ENCODE data around the gene PICK1.
A peak's percentile ranks its signal among the peaks of the same experiment; 100 is the strongest.

The PICK1 gene

DNA sequence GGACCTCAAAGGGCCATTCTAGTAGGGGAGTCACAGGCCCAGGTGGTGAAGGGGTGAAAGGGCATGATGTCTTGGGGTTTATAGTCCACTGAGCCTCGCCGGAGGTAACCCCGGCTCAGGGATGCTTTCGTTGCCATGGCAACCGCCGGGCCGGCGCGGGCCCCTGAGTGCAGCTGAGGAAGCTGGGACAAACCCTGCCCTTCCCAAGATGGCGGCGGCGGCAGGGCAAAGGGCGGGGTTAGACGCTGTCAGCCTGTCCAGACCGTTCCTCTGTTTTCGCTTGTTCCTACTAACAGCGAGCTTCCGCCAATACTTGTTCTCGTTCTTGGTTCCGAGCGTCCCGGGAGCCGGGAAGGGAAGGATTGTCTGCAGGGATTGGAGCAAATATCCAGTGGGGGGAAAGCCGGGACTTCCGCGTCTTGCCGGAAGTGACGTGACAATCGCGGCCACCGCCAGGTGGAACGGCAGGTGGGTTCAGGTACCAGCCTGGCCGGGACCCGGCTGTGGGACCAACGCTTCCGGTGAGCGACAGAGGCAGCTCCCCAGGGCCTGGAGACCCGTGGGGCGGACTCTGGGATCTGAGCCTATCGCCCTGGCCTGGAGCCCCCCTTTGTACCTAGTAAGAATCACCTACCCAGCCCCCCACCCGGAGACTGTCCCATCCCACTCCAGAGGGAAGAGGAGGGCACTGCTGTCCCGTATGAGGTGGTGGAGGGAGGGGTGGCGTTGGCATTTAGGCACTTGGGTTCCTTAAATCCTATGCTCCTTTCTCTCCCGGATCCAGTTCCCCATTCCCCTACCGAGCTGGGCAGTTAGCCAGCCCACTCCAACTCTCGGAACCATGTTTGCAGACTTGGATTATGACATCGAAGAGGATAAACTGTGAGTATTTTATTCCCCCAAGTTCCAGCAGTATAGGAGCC is at the start of gene PICK1:
Gene PICK1, plus strand, starts transcription at position 436 of the 923 bp plus-strand sequence. Its CDS starts 406 bp downstream, at position 842.
- Mint-ChIP-seq H3K36me3 (ENCODE audit: low read depth) (peaks cover 19% of the 10 kb centered on the region), H3K9me3 (no peaks in the 10 kb centered on the region), H3K4me1 (ENCODE audit: low read depth) (peaks cover 18% of the 10 kb centered on the region), H3K27ac (peak within 1 kb of the TSS; percentile 99), H3K27me3 (no peaks in the 10 kb centered on the region), H3K4me3 (peak within 1 kb of the TSS; percentile 93)
- peak; percentile 90 for DNase-seq

DNA sequence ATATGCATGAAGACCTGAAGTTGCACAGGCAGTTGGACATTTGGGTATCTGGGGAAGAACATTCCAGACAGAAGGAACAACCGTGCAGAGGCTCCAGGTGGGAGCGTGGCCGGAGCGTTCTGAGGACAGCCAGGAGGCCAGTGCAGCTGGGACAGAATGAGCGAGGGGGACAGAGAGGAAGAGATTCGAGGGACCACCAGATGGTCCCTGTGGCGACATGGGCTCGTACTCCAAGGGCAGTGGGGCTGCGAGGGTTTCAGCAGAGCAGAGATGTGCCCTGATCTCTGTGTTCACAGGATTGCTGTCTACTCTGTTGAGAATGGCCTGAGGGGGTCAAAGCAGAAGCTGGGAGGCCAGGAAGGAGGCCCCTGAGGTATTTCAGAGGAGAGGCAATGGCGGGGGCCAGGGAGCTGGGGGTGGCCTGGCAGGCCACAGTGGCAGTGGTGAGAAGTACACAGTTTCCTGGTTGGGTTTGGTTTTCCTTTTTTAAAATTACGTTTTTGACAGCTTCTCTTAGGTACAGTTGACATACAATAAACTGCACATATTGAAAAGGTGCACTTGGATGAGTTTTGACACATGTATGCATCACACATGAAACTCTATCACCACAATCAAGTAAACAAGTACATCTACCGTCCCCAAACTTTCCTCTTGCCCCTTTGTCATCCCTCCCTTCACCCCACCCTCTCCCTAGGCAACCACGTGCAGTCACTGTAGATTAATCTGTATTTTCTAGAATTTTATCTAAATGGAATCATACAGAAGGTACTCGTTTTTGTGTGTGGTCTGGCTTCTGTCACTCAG is 48.0 kb upstream of the PICK1 start:
- Mint-ChIP-seq H3K27me3 (no peaks in the 10 kb centered on the region), H3K27ac (peak overlapping the region; percentile 17), H3K36me3 (ENCODE audit: low read depth) (no peaks in the 10 kb centered on the region), H3K4me1 (ENCODE audit: low read depth) (peaks cover 4% of the 10 kb centered on the region), H3K9me3 (no peaks in the 10 kb centered on the region), H3K4me3 (no peak overlapping the region)
- DNase-seq = no peak

DNA sequence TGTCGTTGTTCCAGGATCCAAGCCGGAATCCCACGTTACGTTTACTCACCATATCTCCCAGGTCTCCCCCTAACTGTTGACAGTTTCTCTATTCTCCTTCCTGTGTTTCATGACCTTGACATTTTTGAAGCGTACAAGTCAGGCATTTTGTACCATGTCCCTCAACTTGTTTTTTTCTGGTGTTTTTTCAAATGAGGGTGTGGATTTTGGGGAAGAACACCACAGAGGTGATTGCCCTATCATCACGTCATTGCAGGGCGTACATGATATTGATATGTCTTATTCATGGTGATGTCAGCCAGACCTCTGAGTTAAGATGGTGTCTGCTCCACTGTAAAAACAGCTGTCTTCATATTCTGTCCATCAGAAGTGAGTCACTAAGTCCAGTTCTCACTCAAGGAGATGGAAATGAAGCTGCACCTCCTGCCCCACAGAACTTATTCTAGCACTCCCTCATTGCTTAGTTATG is 44.6 kb upstream of the PICK1 start:
- no peaks in the 10 kb centered on the region for H3K9me3 Mint-ChIP-seq
- no peak for DNase-seq
- peaks cover 4% of the 10 kb centered on the region for H3K4me1 Mint-ChIP-seq (ENCODE audit: low read depth)
- no peaks in the 10 kb centered on the region for H3K36me3 Mint-ChIP-seq (ENCODE audit: low read depth)
- H3K27ac Mint-ChIP-seq = no peak overlapping the region
- H3K4me3 Mint-ChIP-seq = no peak overlapping the region
- no peaks in the 10 kb centered on the region for H3K27me3 Mint-ChIP-seq

DNA sequence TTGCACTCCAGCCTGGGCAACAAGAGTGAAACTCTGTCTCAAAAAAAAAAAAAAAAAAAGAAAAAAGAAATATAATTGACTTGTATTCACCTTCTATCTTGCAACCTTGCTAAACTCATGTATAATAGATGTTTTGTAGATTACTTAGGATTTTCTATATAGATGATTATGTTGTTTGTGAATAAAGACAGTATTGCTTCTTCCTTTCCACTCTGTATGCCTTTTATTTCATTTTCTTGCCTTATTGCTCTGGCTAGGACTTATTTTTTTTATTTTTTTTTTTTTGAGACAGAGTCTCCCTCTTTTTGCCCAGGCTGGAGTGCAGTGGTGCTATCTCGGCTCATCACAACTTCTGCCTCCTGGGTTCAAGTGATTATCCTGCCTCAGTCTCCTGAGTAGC is 43.1 kb upstream of the PICK1 start:
- Mint-ChIP-seq H3K27ac (no peak overlapping the region), H3K4me1 (ENCODE audit: low read depth) (peaks cover under 1% of the 10 kb centered on the region), H3K27me3 (no peaks in the 10 kb centered on the region), H3K4me3 (no peak overlapping the region), H3K9me3 (no peaks in the 10 kb centered on the region), H3K36me3 (ENCODE audit: low read depth) (no peaks in the 10 kb centered on the region)
- DNase-seq = no peak

DNA sequence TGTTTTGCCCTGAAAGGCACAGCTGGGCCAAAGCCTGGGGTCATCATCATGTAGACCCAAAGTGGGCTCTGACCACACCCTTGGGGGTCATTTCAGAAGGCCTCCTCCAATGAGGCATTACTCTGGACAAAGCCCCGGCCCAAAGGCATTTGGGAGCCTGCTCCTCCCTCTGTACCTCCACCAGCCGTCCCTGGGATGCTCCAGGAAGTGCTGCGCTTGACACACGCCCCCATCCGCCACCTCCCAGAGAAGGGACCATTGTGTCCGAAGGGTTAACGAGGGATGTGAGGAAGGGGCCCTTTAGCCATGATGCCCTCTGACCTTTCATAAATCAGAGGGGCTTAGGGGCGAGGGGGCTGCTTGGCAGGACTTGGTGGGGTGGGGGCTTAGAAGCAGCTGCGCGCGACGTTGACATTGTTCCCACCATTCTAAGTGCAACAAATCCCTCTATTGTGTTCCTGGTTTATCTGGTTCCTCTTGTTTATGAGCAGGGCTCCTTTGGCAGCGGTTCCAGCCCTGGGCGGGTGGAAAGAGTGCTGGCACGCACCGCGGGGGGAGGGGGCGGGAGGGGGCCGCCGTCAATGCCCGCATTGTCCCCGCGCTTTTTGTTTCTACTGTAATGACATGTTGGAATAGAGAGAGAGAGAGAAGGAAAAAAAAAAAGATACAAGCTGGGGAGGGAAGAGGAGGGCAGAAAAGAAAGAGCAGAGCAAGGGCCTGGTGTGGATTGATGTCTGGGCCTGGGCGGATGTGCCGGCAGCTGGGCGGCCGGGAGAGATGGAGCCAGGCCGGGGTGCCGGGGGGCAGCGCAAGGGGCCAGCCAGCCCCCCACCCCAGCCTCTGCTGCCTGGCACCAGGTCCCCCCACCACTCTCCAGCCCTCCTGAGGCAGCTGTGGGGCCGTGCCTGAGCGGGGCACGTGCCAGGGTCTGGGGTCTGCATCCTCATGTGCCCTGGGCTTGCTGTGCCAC is 40.7 kb upstream of the PICK1 start:
- no peaks in the 10 kb centered on the region for H3K27me3 Mint-ChIP-seq
- DNase-seq = no peak
- H3K4me1 Mint-ChIP-seq (ENCODE audit: low read depth) = no peaks in the 10 kb centered on the region
- no peaks in the 10 kb centered on the region for H3K36me3 Mint-ChIP-seq (ENCODE audit: low read depth)
- no peaks in the 10 kb centered on the region for H3K9me3 Mint-ChIP-seq
- H3K27ac Mint-ChIP-seq = no peak overlapping the region
- no peak overlapping the region for H3K4me3 Mint-ChIP-seq

DNA sequence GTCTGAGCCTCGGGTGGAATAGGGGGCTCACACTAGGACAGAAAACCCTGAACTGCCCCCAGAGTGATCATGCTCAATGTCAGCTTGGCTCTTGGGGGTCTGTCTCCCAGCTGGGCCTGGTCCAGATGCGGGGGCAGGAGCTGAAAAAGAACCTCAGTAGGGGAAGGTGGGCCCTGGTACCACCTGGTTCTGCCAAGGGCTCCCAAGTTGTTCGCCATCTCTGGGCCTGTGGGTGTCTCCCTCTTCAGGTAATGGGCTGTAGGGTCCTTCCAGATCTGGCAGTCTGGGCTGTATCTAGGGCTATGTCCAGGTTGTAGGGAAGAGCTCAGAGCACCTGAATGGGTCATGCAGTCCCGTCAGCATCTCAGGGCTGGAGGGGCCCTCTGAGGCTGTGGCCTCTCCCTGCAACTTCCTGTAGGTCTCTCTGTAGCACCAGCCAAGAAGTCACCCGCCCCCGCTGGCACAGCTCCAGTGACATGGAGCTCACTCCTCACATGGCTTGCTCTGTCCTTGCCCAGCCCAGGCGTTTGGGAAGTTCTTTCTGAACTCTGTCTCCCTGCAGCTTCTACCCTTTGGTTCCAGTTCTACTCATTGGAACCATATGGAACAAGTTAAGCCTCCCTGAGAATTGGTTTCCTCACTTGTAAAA is 39.8 kb upstream of the PICK1 start:
- Mint-ChIP-seq H3K4me1 (ENCODE audit: low read depth) (no peaks in the 10 kb centered on the region), H3K9me3 (no peaks in the 10 kb centered on the region), H3K4me3 (no peak overlapping the region), H3K27me3 (no peaks in the 10 kb centered on the region), H3K36me3 (ENCODE audit: low read depth) (no peaks in the 10 kb centered on the region), H3K27ac (no peak overlapping the region)
- DNase-seq = no peak

DNA sequence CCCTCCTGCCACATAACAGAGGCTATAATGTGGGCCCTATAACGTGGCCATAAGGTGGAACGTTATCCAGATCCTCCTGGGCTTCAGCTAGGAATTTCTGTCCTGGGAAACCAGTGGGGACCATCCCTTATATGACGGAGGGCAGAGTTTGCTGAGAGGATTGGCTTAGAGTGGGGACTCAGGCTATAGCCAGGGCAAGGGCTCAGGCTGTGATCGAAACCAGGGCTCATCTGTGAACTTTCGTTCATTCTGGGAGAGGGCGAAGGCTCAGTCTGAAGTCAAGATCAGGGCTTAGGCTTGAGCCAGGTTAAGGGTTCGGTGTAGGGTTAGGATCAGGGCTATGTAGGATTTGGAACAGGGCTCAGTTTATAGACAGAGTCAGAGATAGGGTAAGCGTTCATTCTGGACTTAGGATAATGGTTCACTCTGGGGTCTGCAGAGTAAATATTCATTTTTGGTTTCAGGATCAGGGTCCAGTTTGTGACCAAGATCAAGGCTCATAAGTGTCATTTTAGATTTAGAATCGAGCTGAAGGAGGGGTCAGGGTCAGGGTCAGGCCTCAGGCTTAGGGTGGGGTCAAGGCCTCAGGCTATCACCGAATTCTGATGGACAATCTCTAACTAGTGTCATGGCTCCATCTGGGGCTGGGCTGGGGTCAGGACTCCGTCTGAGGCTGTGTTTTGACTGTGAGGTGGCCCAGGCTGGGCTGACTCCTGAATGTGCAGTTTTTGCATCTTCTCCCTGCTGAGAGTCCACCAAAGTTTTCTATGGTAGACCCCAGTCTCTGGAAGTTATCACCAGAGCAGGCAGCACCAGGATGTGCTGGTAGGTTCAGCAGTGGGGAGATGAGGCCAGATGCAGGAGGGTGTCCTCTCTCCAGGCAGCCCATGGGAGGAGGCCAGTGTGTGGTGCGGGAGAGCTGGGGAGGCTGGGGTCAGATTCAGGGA is 39.0 kb upstream of the PICK1 start:
- Mint-ChIP-seq H3K36me3 (ENCODE audit: low read depth) (no peaks in the 10 kb centered on the region), H3K4me3 (no peak overlapping the region), H3K27ac (no peak overlapping the region), H3K4me1 (ENCODE audit: low read depth) (no peaks in the 10 kb centered on the region), H3K9me3 (no peaks in the 10 kb centered on the region), H3K27me3 (no peaks in the 10 kb centered on the region)
- DNase-seq = no peak

DNA sequence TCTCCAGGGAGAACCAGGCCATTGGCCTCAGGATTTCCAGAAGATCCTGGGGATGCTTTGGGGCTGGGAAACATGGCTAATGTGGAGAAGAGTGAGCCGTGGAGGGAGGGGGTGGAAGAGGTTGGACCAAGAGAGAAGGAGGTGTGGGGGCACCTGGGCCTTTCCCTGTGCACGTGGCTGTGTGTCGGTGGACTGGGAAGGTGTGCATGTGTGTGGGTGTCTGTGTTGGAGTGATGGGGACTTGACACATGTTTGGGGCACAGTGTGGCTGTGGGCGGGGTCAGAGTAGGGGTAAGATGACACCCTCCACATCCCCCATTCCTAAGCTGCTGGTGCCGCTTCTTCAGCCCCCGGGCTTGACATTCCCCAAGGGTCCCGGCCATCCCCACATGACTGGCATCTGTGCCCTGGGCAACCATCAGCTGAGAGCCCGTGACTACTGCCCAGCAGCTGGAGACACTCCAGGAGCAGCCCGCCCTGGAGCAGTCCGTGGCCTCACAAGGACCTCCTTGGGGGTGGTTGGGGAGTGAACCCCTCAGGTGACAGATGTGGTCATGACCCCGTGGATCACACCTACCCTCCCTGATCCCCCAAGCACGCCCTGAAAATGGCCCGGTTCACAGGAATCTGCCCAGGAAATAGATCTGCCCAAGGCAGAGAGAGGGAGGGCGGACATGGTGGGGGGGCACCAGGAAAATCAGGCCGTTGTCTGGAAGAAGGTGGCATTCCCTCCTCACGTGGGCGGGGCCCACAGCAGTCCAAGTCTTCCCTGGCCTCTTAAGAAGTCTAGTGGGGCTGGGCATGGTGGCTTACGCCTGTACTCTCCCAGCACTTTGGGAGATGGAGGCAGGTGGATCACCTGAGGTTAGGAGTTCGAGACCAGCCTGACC is 38.0 kb upstream of the PICK1 start:
- Mint-ChIP-seq H3K27ac (no peak overlapping the region), H3K9me3 (no peaks in the 10 kb centered on the region), H3K36me3 (ENCODE audit: low read depth) (no peaks in the 10 kb centered on the region), H3K27me3 (no peaks in the 10 kb centered on the region), H3K4me3 (no peak overlapping the region), H3K4me1 (ENCODE audit: low read depth) (no peaks in the 10 kb centered on the region)
- no peak for DNase-seq

DNA sequence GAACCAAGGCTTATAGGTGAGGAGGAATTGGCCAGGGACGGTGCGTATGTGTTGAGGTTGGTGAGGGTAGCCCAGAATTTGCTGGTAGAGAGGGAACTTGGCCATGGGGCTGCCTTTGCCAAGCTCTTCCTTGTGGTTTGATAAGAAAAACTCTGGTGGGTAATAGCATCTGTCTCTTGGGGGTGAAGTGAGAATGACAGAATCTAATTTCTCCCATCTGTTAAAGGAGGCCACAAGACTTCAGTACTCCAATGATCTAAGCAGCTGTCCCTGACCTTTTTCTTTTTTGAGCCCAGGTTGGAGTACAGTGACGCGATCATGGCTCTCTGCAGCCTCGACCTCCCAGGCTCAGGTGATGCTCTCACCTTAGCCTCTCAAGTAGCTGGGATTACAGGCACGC is 36.0 kb upstream of the PICK1 start:
- Mint-ChIP-seq H3K27me3 (no peaks in the 10 kb centered on the region), H3K4me1 (ENCODE audit: low read depth) (no peaks in the 10 kb centered on the region), H3K27ac (no peak overlapping the region), H3K4me3 (no peak overlapping the region), H3K9me3 (no peaks in the 10 kb centered on the region), H3K36me3 (ENCODE audit: low read depth) (no peaks in the 10 kb centered on the region)
- no peak for DNase-seq

DNA sequence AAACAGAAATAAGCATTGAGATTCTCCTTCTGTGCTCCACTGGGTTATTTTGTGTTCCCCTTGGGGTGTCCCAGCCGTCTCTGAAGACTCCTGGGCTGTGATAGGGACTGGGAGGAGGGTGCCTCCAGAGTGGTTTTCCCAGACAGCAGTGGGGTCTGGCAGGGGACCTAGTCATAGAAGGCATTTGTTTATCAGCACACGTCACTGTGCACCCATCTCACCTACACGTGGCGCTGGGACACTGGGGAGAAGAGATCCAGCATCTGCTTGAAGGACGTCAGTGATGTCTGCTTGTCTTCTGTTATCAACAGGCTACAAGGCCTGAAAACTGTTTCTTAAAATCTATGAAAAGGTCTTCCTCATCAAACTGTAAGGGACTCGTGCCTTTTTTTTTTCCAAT is 34.2 kb upstream of the PICK1 start:
- no peaks in the 10 kb centered on the region for H3K4me1 Mint-ChIP-seq (ENCODE audit: low read depth)
- no peaks in the 10 kb centered on the region for H3K36me3 Mint-ChIP-seq (ENCODE audit: low read depth)
- H3K27me3 Mint-ChIP-seq = no peaks in the 10 kb centered on the region
- H3K27ac Mint-ChIP-seq = no peak overlapping the region
- no peaks in the 10 kb centered on the region for H3K9me3 Mint-ChIP-seq
- no peak for DNase-seq
- H3K4me3 Mint-ChIP-seq = no peak overlapping the region

DNA sequence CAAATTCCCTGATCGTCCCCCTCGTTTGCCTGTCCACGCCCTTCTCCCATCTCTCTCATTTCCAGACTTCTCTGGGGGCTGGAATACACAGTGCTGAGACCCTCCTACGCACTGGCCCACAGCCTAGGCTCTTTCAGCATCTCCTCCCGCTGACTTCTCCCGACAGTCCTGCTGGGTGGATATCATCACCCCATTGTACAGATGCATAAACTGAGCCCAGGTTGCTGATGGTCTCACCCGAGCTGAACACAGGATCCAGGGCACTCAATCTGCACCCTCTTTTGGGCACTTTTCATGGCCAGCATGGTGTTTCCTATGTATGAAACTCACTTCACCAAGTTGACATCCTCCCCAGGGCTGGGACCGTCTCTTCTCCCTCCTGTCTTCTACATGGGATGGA is 31.7 kb upstream of the PICK1 start:
- no peak for DNase-seq
- Mint-ChIP-seq H3K36me3 (ENCODE audit: low read depth) (no peaks in the 10 kb centered on the region), H3K9me3 (no peaks in the 10 kb centered on the region), H3K4me1 (ENCODE audit: low read depth) (no peaks in the 10 kb centered on the region), H3K27me3 (no peaks in the 10 kb centered on the region), H3K27ac (no peak overlapping the region), H3K4me3 (no peak overlapping the region)
